Amygdala (tissue), 56 donors: ENCODE data around the gene EVC.

Experiments used
- DNase-seq, 56 donors: peaks; one replicate each; lab custom pipeline; 2025; lab: John Stamatoyannopoulos, UW

The EVC gene

DNA sequence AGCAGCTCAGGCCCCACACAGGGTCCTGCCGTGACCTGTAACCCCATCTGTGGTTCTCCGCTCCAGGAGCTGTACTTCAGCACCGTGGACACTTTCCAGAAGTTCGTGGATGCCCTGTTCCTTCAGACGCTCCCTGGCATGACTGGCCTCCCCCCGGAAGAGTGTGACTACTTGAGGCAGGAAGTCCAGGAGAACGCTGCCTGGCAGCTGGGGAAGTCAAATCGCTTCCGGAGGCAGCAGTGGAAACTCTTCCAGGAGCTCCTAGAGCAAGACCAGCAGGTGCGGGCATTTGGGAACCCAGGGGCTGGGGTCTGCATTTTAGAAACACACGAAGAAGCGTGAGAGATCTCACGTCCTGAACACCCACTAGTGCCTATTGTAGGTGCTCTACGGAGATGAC is 72.5 kb downstream of the EVC start:
- no peak for DNase-seq

- DNase-seq, result no peak
Observed at GRCh38 chr4:5784021-5784420, 73.0 kb downstream of the EVC start.

DNA sequence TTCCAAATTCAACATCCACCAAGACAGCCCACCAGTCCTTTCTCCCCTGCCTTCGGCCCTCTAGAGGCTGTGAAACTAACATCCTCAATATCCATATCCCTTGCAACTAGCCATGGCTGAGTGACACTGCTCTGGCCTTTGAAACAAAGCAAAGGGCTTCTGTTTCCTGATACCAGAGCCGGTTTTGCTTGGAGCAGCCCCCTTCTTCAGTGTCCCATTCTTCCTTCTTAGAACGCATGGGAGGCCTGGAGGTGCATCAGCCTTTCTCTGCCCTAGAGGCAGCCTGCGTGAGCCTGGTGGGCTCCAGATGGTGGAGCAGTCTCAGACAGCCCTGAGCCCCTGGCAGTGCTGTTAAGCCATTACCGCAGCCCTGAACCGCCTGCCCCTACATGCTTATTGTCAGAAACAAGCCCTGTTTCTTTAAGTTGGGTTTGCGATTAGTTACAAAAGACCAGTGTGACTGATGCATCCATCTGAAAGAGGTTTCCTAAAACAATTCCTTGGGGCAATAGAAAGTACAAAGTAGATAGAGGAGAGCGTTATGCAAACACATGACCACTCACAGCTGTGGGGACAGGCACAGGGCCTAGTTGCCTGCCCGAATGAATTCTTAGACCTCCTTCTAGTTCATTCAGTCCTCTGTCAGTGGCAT is 74.1 kb downstream of the EVC start:
- DNase-seq, result no peak

DNA sequence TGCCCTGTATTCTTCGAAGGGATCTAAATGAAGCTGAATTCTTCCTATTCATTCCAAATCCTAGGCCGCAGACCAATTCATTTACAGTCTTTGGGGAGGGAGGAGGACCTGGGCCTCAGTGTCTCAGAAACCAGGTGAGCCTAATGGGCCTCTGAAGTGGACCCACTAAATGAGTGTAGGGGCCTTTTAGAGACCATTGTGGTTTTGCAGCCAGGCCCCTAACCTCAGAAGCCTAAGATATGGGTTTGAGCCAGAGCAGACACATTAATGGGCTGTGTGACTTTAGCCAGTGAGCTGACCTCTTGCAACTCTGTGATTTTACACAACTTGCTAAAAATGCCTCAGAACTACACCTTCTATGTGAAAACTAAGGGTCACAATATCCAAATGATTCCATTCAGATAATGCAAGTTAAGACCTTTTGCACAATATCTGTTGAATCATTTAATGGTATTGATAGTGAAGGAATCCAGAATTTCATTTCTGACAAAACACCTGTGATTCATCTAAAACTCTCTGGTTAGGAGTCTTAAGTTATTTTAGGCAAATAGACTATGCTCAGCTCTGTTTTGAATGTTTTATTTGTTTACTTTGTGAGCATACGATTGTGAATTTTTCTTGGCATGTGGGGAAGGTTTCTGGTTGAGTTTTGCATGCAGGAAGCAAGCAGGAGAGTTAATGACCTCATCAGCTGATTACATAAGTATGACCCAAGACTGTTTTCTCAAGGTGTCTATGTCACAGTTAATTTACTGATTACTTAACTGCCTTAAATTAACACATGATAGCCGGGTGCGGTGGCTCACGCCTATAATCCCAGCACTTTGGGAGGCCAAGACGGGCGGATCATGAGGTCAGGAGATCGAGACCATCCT is 75.0 kb downstream of the EVC start:
- DNase-seq, result no peak

GRCh38 chr4:5787311-5787710 is 76.3 kb downstream of the EVC start:
- DNase-seq, result no peak

DNA sequence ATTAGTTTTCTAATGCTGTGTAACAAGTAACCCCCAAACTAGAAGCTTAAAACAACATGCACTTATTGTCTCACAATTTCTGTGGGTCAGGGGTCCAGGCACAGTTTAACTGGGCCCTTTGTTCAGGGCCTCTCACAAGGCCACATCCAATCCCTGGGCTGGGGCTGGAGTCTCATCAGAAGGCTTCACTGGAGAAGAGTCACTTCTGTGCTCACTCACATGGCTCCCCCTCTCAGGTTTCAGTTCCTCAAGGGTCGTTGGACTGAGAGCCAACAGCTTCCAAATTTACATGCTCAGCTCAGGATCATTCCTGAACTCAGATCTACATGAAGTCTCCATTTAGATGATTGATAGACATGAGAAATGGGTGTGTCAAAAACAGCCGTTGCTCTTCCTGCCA is 77.1 kb downstream of the EVC start:
- no peak for DNase-seq

- no peak for DNase-seq
Observed at GRCh38 chr4:5789141-5789540, 78.1 kb downstream of the EVC start.

GRCh38 chr4:5790546-5790857 is 79.5 kb downstream of the EVC start:
- DNase-seq, result no peak

DNA sequence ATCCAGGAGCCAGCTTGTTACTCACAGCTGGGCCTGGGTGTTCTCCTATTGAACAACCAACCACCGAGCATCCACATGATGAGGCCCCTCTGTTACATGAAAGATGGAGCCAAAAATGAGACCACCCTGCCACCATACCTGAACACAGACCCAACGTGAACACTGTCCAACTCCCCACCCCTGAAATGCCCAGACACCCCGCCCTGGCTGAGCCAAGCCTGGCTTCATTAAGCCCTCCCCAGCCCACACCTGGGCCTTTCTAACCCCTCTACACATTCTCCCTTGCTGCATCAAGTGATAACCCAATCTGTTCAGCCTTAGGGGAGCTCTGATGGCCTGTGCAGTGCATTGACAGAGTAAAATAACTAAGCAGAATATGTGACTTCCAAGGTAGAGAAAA is 80.7 kb downstream of the EVC start:
- no peak for DNase-seq

DNA sequence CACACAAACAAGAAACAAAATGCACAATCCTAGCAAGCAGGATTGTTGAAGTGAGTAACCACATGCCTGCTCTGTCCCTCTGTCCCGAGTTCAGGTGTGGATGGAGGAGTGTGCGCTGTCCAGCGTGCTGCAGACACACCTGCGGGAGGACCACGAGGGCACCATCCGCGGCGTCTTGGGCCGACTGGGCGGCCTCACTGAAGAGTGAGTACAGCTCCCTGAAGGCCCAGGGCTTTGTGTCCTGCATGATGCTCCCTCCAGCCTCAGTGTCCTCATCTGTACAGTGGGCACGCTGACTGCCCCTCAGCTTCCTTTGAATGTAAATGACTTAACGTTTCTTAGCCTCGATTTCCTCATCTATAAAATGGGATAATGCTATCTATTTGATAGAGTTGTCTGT is 82.5 kb downstream of the EVC start:
- DNase-seq, result no peak

GRCh38 chr4:5795580-5795979 is 84.6 kb downstream of the EVC start:
- no peak for DNase-seq

- no peak for DNase-seq
Observed at GRCh38 chr4:5796976-5797375, 86.0 kb downstream of the EVC start.

GRCh38 chr4:5797866-5798265 is 86.9 kb downstream of the EVC start:
- no peak for DNase-seq

DNA sequence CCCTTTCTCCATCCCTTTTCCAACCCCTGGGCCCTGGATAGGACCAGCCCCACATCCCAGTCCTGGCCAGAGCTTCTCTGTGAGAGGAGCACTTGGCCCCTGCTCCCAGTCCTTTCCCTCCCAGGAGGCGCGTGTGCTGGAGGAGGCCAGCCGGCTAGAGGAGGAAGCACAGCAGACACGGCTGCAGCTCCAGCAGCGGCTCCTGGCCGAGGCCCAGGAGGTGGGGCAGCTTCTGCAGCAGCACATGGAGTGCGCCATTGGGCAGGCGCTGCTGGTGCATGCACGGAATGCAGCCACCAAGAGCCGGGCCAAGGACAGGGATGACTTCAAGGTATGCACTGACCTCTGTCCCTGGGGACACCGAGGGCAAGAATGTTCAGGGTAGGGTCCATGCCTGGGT is 87.5 kb downstream of the EVC start:
- DNase-seq, result no peak

DNA sequence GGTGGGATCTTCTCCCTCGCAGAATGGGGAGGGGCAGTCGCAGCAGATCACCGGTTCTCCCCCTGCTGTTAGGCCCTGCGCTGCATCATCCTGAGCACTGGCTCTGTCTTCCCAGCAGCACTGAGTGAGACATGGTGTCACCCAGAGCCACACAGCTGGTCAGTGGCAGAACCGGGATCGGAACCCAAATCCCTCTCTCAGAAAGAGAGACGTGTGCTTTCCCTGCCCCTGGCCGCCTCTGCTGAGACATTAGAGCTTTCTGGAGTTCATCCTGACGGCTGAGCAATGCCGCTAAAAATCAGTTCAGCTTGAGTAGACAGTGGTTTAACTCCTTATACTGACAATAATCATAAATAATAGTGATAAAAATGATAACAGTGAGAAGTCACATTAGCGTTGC is 87.9 kb downstream of the EVC start:
- DNase-seq, result no peak

DNA sequence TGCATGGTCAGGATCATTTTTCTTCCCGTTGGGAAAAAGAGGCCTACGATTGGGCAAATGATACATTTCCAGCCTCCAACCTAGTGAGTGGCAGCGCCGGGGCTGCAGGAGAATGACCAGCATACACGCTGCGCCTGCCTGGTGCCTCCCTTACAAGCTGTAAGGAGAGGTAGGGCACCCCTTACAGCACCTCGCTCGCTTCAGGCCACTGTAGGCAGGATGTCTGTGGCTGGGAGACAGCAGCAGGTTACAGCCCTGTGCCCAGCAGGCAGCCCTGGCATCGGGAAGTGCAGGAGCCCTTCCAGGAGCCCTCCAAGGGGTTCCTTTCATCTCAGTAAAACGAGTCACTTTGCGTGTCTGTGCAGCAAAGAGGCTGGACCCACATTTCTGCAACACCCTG is 88.4 kb downstream of the EVC start:
- no peak for DNase-seq

GRCh38 chr4:5800496-5800895 is 89.5 kb downstream of the EVC start:
- DNase-seq, result no peak

GRCh38 chr4:5801696-5802095 is 90.7 kb downstream of the EVC start:
- no peak for DNase-seq

GRCh38 chr4:5802565-5802964 is 91.6 kb downstream of the EVC start:
- no peak for DNase-seq

- no peak for DNase-seq
Observed at GRCh38 chr4:5804656-5805055, 93.7 kb downstream of the EVC start.

- no peak for DNase-seq
Observed at GRCh38 chr4:5805270-5805669, 94.3 kb downstream of the EVC start.

- DNase-seq, result no peak
Observed at GRCh38 chr4:5808081-5808741, 97.2 kb downstream of the EVC start.
